KOPT-K1 (cell line): ENCODE results near the gene EVA1C.

ENCODE experiments used
- H3K27ac ChIP-seq: fragments of 200-600 bp; sonication (generic); 2 replicates; pipeline ENCODE4 v1.5.1; 2016; ENCODE audit warnings: antibody characterized with exemption, mild to moderate bottlenecking, low read depth, low read length; ENCODE audit not compliant: poor library complexity, severe bottlenecking
- H3K36me3 ChIP-seq: fragments of 200-600 bp; sonication (generic); 2 replicates; pipeline ENCODE4 v1.5.1; 2017; ENCODE audit warnings: antibody characterized with exemption, mild to moderate bottlenecking, low read length, moderate library complexity; ENCODE audit not compliant: insufficient read depth
- H3K9me3 ChIP-seq: fragments of 200-600 bp; sonication (generic); 2 replicates; pipeline ENCODE4 v1.5.1; 2017; ENCODE audit warnings: antibody characterized with exemption, low read length, mild to moderate bottlenecking; ENCODE audit not compliant: insufficient read depth, poor library complexity, severe bottlenecking

The EVA1C gene

DNA sequence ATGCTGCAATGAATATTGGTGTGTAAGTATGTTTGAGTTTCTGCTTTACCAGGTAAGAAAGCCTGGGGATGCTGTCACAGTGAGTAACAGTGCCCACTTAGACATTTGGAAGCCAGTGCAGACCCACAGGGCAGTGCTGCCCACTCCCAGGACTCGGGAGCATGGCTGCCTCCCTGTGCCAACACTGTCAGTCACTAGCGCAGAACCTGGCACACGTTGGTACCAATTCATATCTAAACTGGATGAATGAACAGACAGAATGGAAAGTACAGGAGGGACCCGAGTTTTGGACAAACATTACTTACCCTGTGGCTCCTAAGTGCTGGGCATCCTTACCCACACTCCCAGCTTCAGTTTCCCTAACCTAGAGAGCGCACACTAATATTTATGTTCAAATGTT, 1.6 kb upstream of the EVA1C start:
- Histone ChIP-seq H3K9me3 (no peaks in the 10 kb centered on the region), H3K27ac (no peak overlapping the region)

DNA sequence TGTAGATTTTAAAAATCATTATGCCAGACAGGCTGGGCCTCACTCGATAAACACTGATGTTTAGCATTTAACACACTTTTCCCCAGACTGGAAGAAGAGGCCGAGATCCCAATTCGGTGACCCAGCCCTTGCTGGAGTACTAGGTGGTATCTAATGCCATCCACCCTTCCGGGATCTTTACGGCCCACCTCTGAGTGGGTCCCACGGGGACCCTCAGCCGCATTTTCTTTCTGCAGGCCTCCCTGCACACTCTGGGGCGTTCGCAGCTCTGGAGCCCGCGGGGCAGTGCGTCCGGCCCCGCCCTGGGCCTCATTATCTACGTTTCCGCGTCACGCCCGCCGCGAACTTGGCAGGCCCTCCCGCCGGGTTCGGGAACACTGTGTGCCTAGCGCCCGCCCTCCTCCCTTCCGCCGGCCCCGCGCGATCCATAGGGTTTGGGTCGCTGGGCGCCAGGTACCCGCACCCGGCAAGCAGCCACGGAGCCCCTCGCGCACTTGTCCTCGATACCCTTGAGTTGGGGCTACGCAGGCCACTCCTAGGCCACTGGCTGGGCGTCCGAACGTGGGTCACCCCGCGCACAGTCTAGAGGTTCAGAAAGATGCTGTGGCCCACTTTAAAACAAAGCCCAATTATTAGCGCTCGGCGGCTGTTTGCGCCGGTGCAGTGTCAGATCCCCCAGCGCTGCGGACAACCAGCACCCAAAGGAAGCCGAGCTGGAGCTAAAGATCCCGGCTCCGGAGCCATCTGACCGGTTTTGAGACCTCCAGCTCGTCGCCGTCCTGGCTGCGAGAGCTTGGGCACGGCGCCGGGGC, 950 bp upstream of the EVA1C start:
- Histone ChIP-seq H3K27ac (no peak overlapping the region), H3K36me3 (no peaks in the 10 kb centered on the region), H3K9me3 (no peaks in the 10 kb centered on the region)

More for the DNA sequence above, 1.6 kb upstream of the EVA1C start:
- no peaks in the 10 kb centered on the region for H3K36me3 ChIP-seq

DNA sequence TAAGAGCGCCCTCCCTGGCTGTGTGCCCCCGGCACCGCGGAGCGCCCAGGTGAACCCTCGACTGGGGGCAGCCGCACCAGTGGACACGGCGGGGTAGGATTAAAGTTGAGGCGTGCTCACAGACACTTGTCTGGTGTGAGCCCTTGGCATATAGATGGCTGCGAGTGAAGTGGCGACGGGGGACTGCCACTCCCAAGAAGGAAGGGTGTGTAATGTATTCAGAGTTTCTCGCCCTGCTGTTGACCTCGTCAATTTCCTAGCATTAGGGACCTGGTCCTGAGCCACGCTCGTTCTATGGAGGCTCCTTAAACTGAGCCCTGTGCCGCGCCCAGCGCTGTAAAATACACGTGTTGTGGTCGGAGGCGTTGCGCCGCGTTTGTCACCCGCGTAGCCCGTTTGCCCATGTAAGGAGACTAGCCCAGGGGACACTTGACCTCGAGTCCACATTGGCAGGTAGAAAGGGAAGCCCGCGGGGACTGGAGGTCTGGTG, 554 bp downstream of the EVA1C start:
- Histone ChIP-seq H3K27ac (no peak overlapping the region), H3K36me3 (no peaks in the 10 kb centered on the region), H3K9me3 (no peaks in the 10 kb centered on the region)

DNA sequence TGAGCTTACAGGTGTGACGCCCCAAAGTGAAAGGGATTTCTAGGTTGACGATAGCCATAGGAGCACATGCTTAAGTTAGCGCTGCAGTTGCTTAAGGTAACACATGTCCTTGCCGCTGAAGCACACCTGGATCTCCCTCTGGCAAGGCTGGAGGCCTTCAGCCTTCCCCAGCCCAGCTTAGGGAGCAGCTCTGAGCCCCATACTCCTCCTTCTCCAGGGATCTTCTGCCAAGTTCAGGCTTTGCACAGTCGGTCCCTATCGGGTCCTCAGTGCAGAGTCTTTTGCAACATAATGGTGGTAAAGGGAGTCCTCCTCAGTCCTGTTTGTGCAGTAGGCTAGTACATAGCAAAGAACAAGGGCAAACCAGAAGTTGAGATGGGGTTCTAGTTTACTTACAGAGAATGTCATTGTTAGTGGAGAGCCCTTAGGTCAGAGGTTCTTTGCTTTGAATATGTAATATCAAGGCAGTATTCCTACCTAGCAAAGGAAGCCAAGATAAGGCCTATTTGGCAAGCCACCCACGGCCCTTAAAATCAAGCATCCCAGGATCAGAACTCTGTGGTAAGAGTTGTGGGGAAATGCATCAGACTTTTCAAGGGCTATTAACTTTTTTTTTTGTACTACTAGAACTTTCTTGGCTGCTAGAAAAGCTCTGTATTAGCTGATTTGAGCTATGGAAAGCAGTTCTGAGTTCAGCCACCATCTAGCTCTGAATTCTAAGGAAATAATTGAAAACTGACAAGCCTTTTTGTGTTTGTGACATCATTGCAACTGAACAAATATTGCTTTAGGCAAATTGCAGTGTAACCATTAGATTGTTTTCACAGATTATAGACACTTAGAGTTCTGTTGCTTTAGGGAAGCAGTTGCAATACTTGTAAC, 1.4 kb downstream of the EVA1C start:
- no peak overlapping the region for H3K27ac ChIP-seq
- no peaks in the 10 kb centered on the region for H3K9me3 ChIP-seq
- H3K36me3 ChIP-seq, result no peaks in the 10 kb centered on the region

DNA sequence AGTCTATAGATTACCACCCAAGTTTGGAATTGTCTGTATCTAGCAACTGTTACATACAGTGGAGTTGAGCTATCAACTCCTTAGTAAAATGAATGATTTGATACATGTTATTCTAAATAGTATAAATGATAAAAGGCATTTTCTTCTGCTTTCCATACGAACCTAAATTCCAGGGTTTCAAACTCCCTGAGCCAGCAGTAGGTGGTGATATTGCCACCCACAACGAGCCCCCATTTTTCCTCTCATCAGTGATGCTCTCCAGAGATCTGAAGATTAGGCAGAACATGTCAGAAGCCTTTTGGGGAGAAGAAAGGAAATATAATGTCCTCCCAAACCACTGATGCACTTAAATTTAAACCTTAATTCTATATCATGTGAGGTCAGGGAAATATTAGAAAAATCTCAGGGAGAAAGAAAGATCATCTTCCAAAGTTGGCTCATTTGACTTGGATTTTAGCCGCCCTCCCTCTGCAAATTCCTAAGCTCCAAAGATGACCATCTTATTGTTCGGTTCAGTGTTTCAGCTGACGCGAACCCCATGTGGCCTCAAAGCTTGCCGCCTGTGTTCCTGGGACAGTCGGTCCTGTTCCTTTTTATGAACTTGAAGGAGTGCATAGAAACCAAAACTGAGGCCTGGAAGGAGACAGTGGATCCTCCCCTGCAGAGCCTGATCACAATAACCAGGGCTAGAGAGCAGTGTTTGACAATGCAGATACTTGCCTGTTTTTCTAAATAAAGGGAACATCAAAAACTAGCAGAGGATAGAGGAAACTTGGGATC, 2.3 kb downstream of the EVA1C start:
- H3K36me3 ChIP-seq, result no peaks in the 10 kb centered on the region
- H3K27ac ChIP-seq, result no peak overlapping the region
- H3K9me3 ChIP-seq, result no peaks in the 10 kb centered on the region

DNA sequence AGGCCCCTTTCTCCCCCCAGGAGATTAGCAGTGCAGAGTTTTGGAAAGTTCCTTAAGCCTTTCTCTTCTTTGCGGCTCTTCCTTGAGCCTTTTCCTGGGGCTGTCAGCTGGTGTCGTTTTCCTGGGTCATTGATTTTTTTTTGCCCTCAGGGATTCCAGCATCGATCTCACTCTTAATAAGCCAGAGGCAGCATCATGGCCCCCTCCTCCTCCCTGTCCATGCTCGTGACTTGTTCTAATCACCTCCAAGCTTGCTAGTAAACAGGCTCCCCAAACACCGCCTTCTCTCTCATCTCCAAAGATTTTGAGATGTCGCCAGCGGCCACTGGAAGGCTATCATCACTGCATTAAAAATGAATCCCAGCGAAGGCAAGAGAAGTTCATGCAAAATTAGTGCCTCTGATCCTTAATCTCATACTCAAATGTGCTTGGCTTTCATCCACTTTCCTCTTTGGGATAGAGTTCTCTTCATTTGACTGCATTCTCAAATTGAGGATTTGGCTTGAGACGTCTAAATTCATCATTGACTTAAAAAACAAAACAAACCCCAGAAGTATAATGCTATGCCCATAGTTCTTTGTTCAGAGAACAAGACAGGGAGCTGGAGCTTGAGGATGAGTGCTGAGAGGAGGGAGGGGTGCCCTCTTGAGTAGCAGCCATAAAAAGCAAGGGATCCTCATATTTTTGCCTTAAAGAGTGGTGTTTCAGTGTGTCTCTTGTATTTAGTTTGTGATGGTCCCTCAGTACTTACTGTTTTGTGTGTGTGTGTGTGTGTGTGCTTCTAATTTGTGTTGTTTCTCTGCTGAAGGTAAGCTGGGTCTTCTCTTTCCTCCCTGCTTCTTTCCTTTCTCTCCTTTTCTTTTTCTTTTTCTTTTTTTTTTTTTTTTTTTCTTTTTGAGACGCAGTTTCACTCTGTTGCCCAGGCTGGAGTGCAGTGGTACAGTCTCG, 3.2 kb downstream of the EVA1C start:
- Histone ChIP-seq H3K9me3 (no peaks in the 10 kb centered on the region), H3K27ac (no peak overlapping the region), H3K36me3 (no peaks in the 10 kb centered on the region)

DNA sequence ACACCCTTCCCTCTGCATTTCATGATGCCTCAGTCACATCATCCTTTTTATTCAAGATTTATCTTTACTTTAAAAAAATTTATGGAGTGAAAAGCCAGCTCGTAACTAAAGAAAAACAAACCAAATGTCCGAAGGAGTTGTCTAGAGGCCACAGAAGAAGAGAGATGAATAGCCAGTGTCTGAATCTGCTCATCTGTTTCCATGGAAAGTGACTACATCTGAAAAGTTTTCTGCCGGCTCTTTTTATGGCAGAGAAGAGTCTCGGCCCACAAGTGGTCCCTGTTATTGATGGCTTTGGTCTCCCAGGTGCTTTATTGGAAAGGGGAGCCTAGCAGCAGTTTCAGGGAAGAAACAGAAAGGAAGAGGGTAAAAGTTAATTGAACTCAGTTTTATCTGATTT, 5.6 kb downstream of the EVA1C start:
- Histone ChIP-seq H3K9me3 (peaks cover 19% of the 10 kb centered on the region), H3K27ac (no peak overlapping the region), H3K36me3 (no peaks in the 10 kb centered on the region)

DNA sequence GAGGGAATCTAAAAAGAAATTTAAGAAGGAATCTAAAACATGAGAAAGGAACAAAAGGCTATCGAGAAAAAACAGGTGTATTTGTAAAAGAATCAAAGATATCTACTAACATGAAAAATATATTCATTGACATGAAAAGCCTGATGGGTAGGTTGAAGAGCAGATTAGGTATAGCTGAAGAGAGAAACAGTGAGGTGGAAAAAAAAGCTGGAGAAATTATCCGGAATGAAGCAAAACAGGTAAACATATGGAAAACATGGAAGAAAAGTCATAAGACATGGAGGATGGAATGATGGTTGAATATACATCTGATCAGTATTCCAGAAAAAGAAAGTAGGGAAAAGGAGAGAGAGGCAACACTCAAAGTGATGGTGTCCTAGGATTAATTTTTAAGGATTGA, 9.6 kb downstream of the EVA1C start:
- Histone ChIP-seq H3K27ac (no peak overlapping the region), H3K9me3 (peaks cover 21% of the 10 kb centered on the region), H3K36me3 (no peaks in the 10 kb centered on the region)

DNA sequence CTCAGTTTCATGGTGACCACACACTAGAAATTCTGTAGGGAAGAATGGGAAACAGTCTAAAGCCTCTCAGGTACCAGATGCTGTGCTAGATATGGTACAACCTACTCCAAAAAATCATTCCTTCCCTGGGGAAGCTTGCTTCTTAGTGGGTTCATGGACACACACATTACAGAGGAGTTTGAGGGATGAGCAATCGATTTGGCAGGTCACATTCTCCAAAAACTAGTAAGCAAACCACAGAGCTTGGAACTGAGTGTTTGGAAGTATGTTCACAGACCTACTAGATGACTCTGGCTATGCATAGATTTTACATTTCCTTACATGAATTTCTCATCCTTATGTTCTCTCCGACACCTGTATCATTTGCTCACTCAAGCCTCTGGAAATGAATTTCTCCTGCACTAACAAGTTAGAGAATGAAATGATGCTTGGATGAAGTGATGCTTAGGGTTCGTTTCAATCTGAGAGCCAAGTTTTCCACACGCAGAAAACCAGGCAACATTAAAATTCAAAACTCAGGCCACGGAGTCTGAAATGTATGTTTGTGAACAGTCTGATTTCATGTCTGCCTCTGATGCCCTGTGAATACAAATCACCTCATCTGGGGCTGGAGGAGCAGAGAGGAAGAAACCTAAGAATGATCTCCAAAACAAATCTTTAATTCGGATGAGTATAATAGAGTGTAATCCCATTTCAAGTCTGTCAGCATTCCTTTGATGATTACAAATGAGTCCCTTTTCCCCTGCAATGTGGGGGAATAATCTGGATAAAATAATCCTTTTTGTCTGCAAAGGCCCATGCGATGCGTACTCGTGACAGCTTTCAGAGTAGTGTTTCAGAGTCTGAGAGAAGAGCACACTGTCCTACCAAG, 11.0 kb downstream of the EVA1C start:
- H3K9me3 ChIP-seq, result peaks cover 21% of the 10 kb centered on the region
- no peaks in the 10 kb centered on the region for H3K36me3 ChIP-seq
- H3K27ac ChIP-seq, result no peak overlapping the region

DNA sequence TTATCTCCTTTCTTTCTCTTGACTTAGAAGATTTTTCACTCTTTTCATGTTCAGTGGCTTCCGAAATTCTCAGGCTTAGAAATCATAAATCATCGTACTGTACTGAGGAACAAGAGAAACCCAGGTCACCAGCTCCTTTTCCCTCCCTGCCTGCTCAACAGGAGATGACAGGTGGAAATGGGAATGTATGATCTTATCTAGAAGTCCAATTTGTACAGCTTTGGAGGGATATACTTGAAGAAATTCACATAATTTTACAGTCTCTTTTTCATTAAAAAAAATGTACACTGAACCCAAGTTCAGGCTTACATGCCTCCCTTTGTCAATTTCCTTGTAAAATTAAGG, 11.7 kb downstream of the EVA1C start:
- Histone ChIP-seq H3K27ac (no peak overlapping the region), H3K36me3 (no peaks in the 10 kb centered on the region), H3K9me3 (peaks cover 21% of the 10 kb centered on the region)

DNA sequence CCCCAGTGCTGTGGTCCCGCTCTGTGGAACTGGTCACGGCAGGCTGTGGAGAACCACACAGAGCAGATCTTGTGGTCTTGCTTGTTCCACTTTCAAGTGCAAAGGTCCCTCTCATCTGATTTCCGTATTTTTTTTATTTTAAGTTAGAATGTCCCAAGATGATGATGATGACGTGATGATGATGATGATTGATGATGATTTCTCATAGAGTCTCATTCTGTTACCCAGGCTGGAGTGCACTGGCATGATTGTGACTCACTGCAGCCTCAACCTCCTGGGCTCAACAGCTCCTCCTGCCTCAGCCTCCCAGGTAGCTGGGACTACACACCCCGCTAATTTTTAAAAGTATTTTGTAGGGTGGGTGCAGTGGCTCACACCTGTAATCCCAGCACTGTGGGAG, 12.2 kb downstream of the EVA1C start:
- peaks cover 21% of the 10 kb centered on the region for H3K9me3 ChIP-seq
- no peaks in the 10 kb centered on the region for H3K36me3 ChIP-seq
- no peak overlapping the region for H3K27ac ChIP-seq

DNA sequence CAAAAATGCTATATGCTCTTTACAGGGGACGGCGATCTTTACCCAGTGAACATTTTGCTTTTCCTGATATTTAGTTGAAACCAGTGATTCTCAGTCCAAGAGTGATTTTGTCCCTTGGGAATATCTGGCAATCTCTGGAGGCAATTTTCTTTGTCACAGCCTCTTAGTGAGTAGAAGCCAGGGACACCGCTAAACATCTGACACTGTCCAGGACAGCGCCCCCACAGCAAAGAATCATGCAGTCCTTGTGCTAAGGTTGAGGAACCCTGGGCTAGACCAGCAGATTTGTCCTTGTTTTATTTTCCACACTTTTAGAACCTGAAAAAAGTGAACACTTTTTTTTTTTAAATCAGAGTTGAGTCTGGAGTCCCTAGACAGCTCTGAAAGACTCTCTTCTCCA, 13.1 kb downstream of the EVA1C start:
- no peak overlapping the region for H3K27ac ChIP-seq
- H3K9me3 ChIP-seq, result peaks cover 29% of the 10 kb centered on the region

DNA sequence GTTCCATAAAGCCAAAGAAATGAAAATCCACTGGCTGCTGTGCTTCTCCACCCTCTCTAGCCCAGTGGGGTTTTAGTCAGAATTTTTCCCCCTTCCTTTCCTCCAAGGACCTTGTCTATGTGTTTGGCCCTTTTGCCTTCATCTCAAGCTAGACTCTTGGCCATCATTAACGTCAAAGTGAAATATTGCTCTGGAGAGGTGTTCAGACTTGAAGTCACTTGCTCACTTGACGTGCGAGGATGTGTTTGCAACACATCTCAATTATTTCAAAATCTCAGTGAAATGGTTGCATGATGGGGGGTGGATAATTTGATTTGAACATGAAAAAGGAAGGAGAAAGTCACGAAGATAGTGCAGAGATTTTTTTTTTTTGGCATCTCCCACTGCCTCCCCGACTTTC, 13.6 kb downstream of the EVA1C start:
- peaks cover 30% of the 10 kb centered on the region for H3K9me3 ChIP-seq
- no peaks in the 10 kb centered on the region for H3K36me3 ChIP-seq
- no peak overlapping the region for H3K27ac ChIP-seq

More for the DNA sequence above, 13.1 kb downstream of the EVA1C start:
- H3K36me3 ChIP-seq, result no peaks in the 10 kb centered on the region
